Tibial nerve (tissue), 4 donors: ENCODE results near the gene CHL1. TPM values are rescaled to one million over a fixed set of nuclear protein-coding genes. Genes with fewer than 3 reads are reported as not detected.

ENCODE experiments used
- DNase-seq, 2 donors: peaks; one replicate each; pipeline ENCODE4 v3.0.0-alpha.2; 2019; ENCODE audit warnings: low spot score in 2 of 2
- H3K27ac ChIP-seq, 4 donors: fragments of 200-600 bp; sonication (generic) in 3 of 4; one replicate each; pipeline ENCODE4 v1.5.1; 2017 to 2019; ENCODE audit warnings: mild to moderate bottlenecking in 1 of 4
- H3K27me3 ChIP-seq, 2 donors: fragments of 200-600 bp; sonication (generic) in 1 of 2; one replicate each; pipeline versions ENCODE4 v1.5.1 to v1.6.0; 2017 to 2019
- H3K36me3 ChIP-seq, 3 donors: fragments of 200-600 bp; sonication (generic); one replicate each; pipeline ENCODE4 v1.5.1; 2018 to 2019
- H3K4me1 ChIP-seq, 4 donors: fragments of 200-600 bp; sonication (generic) in 3 of 4; one replicate each; pipeline ENCODE4 v1.5.1; 2017 to 2019
- H3K4me3 ChIP-seq, 4 donors: fragments of 200-600 bp; sonication (generic) in 3 of 4; one replicate each; pipeline ENCODE4 v1.5.1; 2017 to 2019; ENCODE audit warnings: mild to moderate bottlenecking in 1 of 4, moderate library complexity in 1 of 4
- H3K9me3 ChIP-seq, 4 donors: fragments of 200-600 bp; sonication (generic) in 3 of 4; one replicate each; pipeline ENCODE4 v1.5.1; 2017 to 2019
- EP300 ChIP-seq, 2 donors: sonication (generic); formaldehyde crosslinking; IDR thresholded peaks; one replicate each; pipeline ENCODE4 v1.6.1; 2017; ENCODE audit warnings: antibody characterized with exemption in 2 of 2, mild to moderate bottlenecking in 1 of 2
- POLR2A ChIP-seq, 2 donors: fragments of 450-650 bp; IDR thresholded peaks; one replicate each; pipeline ENCODE4 v1.6.1; 2017; ENCODE audit warnings: antibody characterized with exemption in 2 of 2, mild to moderate bottlenecking in 2 of 2, moderate library complexity in 2 of 2
- WGBS, 2 donors: methylation state at CpG; one replicate each; pipeline ENCODE4 v1.1.5; 2018; 5-methylcytosine and 5-hydroxymethylcytosine counted together
- total RNA-seq, 4 donors: library from RNA; depleted of rRNA; stranded (reverse); fragments of >200 nt; gene quantifications; one replicate each; pipeline ENCODE4 v1.1.0, GENCODE V29; 2016
- TF ChIP-seq, protein P1 (sequence below), 5 experiments: fragments of 200-600 bp in 3 of 5; fragments of 450-650 bp in 2 of 5; sonication (generic) in 3 of 5; IDR thresholded peaks; one replicate each; pipeline ENCODE4 v1.5.1; 2016 to 2019; ENCODE audit warnings: antibody characterized with exemption in 5 of 5, mild to moderate bottlenecking in 3 of 5, moderate library complexity in 2 of 5

CHL1 gene
- total RNA-seq, 4 donors from 2014 or later: 156 to 290 (median 235) TPM

DNA sequence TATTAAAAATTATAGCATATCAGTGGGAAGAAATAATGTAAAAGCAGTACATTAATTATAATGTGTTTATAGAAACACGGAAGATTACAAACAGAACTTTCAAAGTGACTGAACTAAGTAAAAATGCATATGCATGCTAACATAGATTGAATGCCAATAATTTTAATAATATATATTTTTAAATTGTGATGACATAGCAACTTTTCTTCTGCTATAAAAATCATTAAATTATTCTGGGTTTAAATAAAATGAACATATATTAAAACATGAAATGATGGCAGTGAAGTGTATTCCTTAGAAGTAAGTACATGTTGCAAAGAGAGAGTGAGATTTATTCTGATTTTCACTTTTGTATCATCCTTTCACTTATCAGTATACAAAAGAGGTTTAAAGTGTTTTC lies 128.9 kb downstream of the CHL1 start:
- H3K4me1 ChIP-seq: no peaks in the 10 kb centered on the region
- no peaks in the 10 kb centered on the region for H3K27me3 ChIP-seq
- no peaks in the 10 kb centered on the region for H3K9me3 ChIP-seq
- 95 to 100% methylated on average over 1 of the region's 1 CpG for WGBS, 2 donors
- no peak for DNase-seq
- H3K27ac ChIP-seq: no peak overlapping the region
- no peak overlapping the region for H3K4me3 ChIP-seq
- peaks cover 0 to 7% (median 0%) of the 10 kb centered on the region in 3 donors for H3K36me3 ChIP-seq
- TF ChIP-seq POLR2A (IDR thresholded peaks at IDR 0.05) (no peak), EP300 (IDR thresholded peaks at IDR 0.05) (no peak)
- TF ChIP-seq, protein P1, sequence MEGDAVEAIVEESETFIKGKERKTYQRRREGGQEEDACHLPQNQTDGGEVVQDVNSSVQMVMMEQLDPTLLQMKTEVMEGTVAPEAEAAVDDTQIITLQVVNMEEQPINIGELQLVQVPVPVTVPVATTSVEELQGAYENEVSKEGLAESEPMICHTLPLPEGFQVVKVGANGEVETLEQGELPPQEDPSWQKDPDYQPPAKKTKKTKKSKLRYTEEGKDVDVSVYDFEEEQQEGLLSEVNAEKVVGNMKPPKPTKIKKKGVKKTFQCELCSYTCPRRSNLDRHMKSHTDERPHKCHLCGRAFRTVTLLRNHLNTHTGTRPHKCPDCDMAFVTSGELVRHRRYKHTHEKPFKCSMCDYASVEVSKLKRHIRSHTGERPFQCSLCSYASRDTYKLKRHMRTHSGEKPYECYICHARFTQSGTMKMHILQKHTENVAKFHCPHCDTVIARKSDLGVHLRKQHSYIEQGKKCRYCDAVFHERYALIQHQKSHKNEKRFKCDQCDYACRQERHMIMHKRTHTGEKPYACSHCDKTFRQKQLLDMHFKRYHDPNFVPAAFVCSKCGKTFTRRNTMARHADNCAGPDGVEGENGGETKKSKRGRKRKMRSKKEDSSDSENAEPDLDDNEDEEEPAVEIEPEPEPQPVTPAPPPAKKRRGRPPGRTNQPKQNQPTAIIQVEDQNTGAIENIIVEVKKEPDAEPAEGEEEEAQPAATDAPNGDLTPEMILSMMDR (IDR thresholded peaks at IDR 0.05): no peak

- WGBS, 2 donors: 67 to 77% methylated on average over 1 of the region's 1 CpG
- no peak overlapping the region for H3K27ac ChIP-seq
- no peak for DNase-seq
- no peaks in the 10 kb centered on the region for H3K27me3 ChIP-seq
- TF ChIP-seq, protein P1 (IDR thresholded peaks at IDR 0.05): no peak
- TF ChIP-seq EP300 (IDR thresholded peaks at IDR 0.05): no peak
- no peak for TF ChIP-seq POLR2A (IDR thresholded peaks at IDR 0.05)
- peaks cover 0 to 7% (median 0%) of the 10 kb centered on the region in 3 donors for H3K36me3 ChIP-seq
- H3K4me3 ChIP-seq: no peak overlapping the region
- H3K4me1 ChIP-seq: no peaks in the 10 kb centered on the region
- no peaks in the 10 kb centered on the region for H3K9me3 ChIP-seq
These were observed 134.0 kb downstream of the CHL1 start for GRCh38 chr3:330494-331115.

GRCh38 chr3:331881-332280 lies 135.3 kb downstream of the CHL1 start:
- TF ChIP-seq POLR2A (IDR thresholded peaks at IDR 0.05): no peak
- H3K27me3 ChIP-seq: no peaks in the 10 kb centered on the region
- H3K27ac ChIP-seq: no peak overlapping the region
- 80 to 88% methylated on average over 5 of the region's 5 CpGs for WGBS, 2 donors
- H3K36me3 ChIP-seq: peaks cover 0 to 7% (median 0%) of the 10 kb centered on the region in 3 donors
- H3K4me1 ChIP-seq: no peaks in the 10 kb centered on the region
- H3K9me3 ChIP-seq: no peaks in the 10 kb centered on the region
- no peak for DNase-seq
- no peak overlapping the region for H3K4me3 ChIP-seq

DNA sequence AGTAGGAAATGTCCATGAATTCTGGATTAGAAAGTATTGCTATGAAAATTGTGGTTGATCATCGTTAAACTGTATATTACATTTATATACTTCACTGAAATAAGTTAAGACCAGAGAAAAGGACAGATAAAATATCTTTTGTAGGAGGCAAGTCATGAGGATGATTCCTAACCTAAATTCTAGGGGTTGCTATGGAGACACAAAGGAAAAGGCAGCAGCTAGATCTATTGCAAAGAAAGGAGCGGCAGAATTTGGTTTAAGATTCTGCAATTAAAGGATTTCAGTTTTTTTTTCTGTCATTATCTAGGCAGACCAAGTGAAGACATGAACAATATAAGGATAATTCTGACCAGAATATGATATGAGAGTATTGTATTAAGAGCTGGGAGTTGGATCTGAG lies 136.1 kb downstream of the CHL1 start:
- Histone ChIP-seq H3K4me1 (no peaks in the 10 kb centered on the region), H3K9me3 (no peaks in the 10 kb centered on the region), H3K4me3 (no peak overlapping the region), H3K27ac (no peak overlapping the region), H3K36me3 (peaks cover 0 to 7% (median 0%) of the 10 kb centered on the region in 3 donors), H3K27me3 (no peaks in the 10 kb centered on the region)
- DNase-seq: no peak
- TF ChIP-seq EP300 (IDR thresholded peaks at IDR 0.05): no peak
- TF ChIP-seq POLR2A (IDR thresholded peaks at IDR 0.05): no peak
- TF ChIP-seq, protein P1 (IDR thresholded peaks at IDR 0.05): no peak
- WGBS, 2 donors: 41 to 45% methylated on average over 2 of the region's 2 CpGs

- H3K9me3 ChIP-seq: no peaks in the 10 kb centered on the region
- H3K36me3 ChIP-seq: no peaks in the 10 kb centered on the region
- no peak for TF ChIP-seq EP300 (IDR thresholded peaks at IDR 0.05)
- TF ChIP-seq, protein P1 (IDR thresholded peaks at IDR 0.05): no peak
- TF ChIP-seq POLR2A (IDR thresholded peaks at IDR 0.05): no peak
- WGBS, 2 donors: 59 to 64% methylated on average over 5 of the region's 5 CpGs
- no peak overlapping the region for H3K4me3 ChIP-seq
- H3K27me3 ChIP-seq: no peaks in the 10 kb centered on the region
- no peak overlapping the region for H3K27ac ChIP-seq
- DNase-seq: no peak
- no peaks in the 10 kb centered on the region for H3K4me1 ChIP-seq
These were observed 138.7 kb downstream of the CHL1 start for GRCh38 chr3:335240-335639.
